Neural crest cell (in vitro differentiated cells): ENCODE measurements around the gene VENTX. TPM values are rescaled to one million over a fixed set of nuclear protein-coding genes. Genes with fewer than 3 reads are reported as not detected.
"Not testable (repeated sequence)": the region's sequence is repeated elsewhere in the genome, so short reads cannot be mapped to it uniquely, and the experiment has no call there.

Experiments used
- DNase-seq: peaks from one replicate; pipeline ENCODE4 v3.0.0; 2021; ENCODE audit warnings: low read depth, mixed read lengths, low spot score
- H3K27ac Mint-ChIP-seq: one replicate; pipeline ENCODE4 v1.8.0; 2021; ENCODE audit warnings: mild to moderate bottlenecking, mixed read lengths; ENCODE audit not compliant: unreplicated experiment
- H3K27me3 Mint-ChIP-seq: 2 replicates; pipeline ENCODE4 v1.8.0; 2021; ENCODE audit warnings: low read depth, mild to moderate bottlenecking, mixed read lengths
- H3K36me3 Mint-ChIP-seq: 2 replicates; pipeline ENCODE4 v1.8.0; 2021; ENCODE audit warnings: low read depth, mild to moderate bottlenecking, mixed read lengths
- H3K4me1 Mint-ChIP-seq: 2 replicates; pipeline ENCODE4 v1.8.0; 2021; ENCODE audit warnings: mixed read lengths
- H3K4me3 Mint-ChIP-seq: one replicate; pipeline ENCODE4 v1.8.0; 2021; ENCODE audit warnings: mild to moderate bottlenecking, mixed read lengths
- H3K9me3 Mint-ChIP-seq: 2 replicates; pipeline ENCODE4 v1.8.0; 2021; ENCODE audit warnings: mixed read lengths
- CTCF ChIP-seq: fragments of 200-600 bp; sonication (generic); conservative IDR thresholded peaks from 2 replicates; pipeline ENCODE4 v1.5.0; 2021; ENCODE audit warnings: antibody characterized with exemption, mild to moderate bottlenecking
- total RNA-seq: library from RNA; stranded (reverse); gene quantifications from 2 replicates; pipeline ENCODE4 v1.2.1, GENCODE V29; 2021

The VENTX gene
- total RNA-seq, 1 donor from 2014 or later: not detected

GRCh38 chr10:133263674-133264073 lies 26.0 kb downstream of the VENTX start:
- H3K4me1 Mint-ChIP-seq: peaks cover 9% of the 10 kb centered on the region
- H3K36me3 Mint-ChIP-seq: no peaks in the 10 kb centered on the region
- peaks cover 35% of the 10 kb centered on the region for H3K27me3 Mint-ChIP-seq
- H3K27ac Mint-ChIP-seq: no peak overlapping the region
- H3K4me3 Mint-ChIP-seq: no peak overlapping the region
- no peak for DNase-seq
- TF ChIP-seq CTCF: no peak
- H3K9me3 Mint-ChIP-seq: no peaks in the 10 kb centered on the region

- H3K27me3 Mint-ChIP-seq: peaks cover 32% of the 10 kb centered on the region
- H3K4me3 Mint-ChIP-seq: no peak overlapping the region
- H3K27ac Mint-ChIP-seq: no peak overlapping the region
- peaks cover 6% of the 10 kb centered on the region for H3K4me1 Mint-ChIP-seq
- no peaks in the 10 kb centered on the region for H3K36me3 Mint-ChIP-seq
- DNase-seq: no peak
- TF ChIP-seq CTCF: no peak
- no peaks in the 10 kb centered on the region for H3K9me3 Mint-ChIP-seq
These were observed 26.8 kb downstream of the VENTX start for GRCh38 chr10:133264461-133264860.

- not testable (repeated sequence) for H3K27ac Mint-ChIP-seq, H3K36me3 Mint-ChIP-seq, H3K9me3 Mint-ChIP-seq, H3K4me1 Mint-ChIP-seq, DNase-seq, H3K4me3 Mint-ChIP-seq
- H3K27me3 Mint-ChIP-seq: peaks cover 27% of the 10 kb centered on the region
These were observed 27.4 kb downstream of the VENTX start for GRCh38 chr10:133265052-133265451.

- Mint-ChIP-seq H3K36me3 (no peaks in the 10 kb centered on the region), H3K27ac (no peak overlapping the region), H3K9me3 (no peaks in the 10 kb centered on the region), H3K4me1 (peaks cover 6% of the 10 kb centered on the region), H3K27me3 (peaks cover 25% of the 10 kb centered on the region), H3K4me3 (no peak overlapping the region)
- DNase-seq: no peak
- no peak for TF ChIP-seq CTCF
These were observed 28.6 kb downstream of the VENTX start for GRCh38 chr10:133266056-133266795.

- peaks cover 25% of the 10 kb centered on the region for H3K27me3 Mint-ChIP-seq
- no peak for TF ChIP-seq CTCF
- H3K4me3 Mint-ChIP-seq: no peak overlapping the region
- H3K9me3 Mint-ChIP-seq: no peaks in the 10 kb centered on the region
- H3K27ac Mint-ChIP-seq: no peak overlapping the region
- no peaks in the 10 kb centered on the region for H3K36me3 Mint-ChIP-seq
- peaks cover 3% of the 10 kb centered on the region for H3K4me1 Mint-ChIP-seq
- no peak for DNase-seq
These were observed 29.6 kb downstream of the VENTX start for GRCh38 chr10:133267293-133267692.

- Mint-ChIP-seq H3K4me1 (no peaks in the 10 kb centered on the region), H3K9me3 (no peaks in the 10 kb centered on the region), H3K27ac (no peak overlapping the region), H3K27me3 (peaks cover 21% of the 10 kb centered on the region), H3K36me3 (no peaks in the 10 kb centered on the region), H3K4me3 (no peak overlapping the region)
- TF ChIP-seq CTCF: no peak
- DNase-seq: no peak
These were observed 30.2 kb downstream of the VENTX start for GRCh38 chr10:133267829-133268228.
